H9 (cell line): Measurements from ENCODE around the gene MLPH. TPM values are rescaled to one million over a fixed set of nuclear protein-coding genes. Genes with fewer than 3 reads are reported as not detected.

Experiments used
- DNase-seq: peaks from one replicate; pipeline ENCODE4 v3.0.0-alpha.2; 2017
- H2AFZ ChIP-seq: one replicate; pipeline ENCODE4 v1.6.1; 2013; ENCODE audit warnings: mild to moderate bottlenecking, low read length, control low read depth, moderate library complexity
- H2AK5ac ChIP-seq: 2 replicates; pipeline ENCODE4 v1.6.1; 2013; ENCODE audit warnings: low read length, control low read depth, mixed read lengths; ENCODE audit not compliant: insufficient read length
- H2BK120ac ChIP-seq: one replicate; pipeline ENCODE4 v1.6.1; 2013; ENCODE audit warnings: low read depth, mild to moderate bottlenecking, low read length, control low read depth, inconsistent platforms; ENCODE audit not compliant: poor library complexity, severe bottlenecking
- H2BK12ac ChIP-seq: 2 replicates; pipeline ENCODE4 v1.6.1; 2013; ENCODE audit warnings: low read length, control low read depth, mixed read lengths, low read depth; ENCODE audit not compliant: insufficient read length
- H2BK15ac ChIP-seq: 2 replicates; pipeline ENCODE4 v1.6.1; 2013; ENCODE audit warnings: low read depth, low read length, control low read depth
- H2BK20ac ChIP-seq: one replicate; pipeline ENCODE4 v1.6.1; 2013; ENCODE audit warnings: low read depth, mild to moderate bottlenecking, low read length, control low read depth, inconsistent platforms; ENCODE audit not compliant: poor library complexity, severe bottlenecking
- H2BK5ac ChIP-seq: 2 replicates; pipeline ENCODE4 v1.6.1; 2013; ENCODE audit warnings: low read length, control low read depth, mixed read lengths; ENCODE audit not compliant: insufficient read length
- H3K14ac ChIP-seq: 2 replicates; pipeline ENCODE4 v1.6.1; 2013; ENCODE audit warnings: low read length, control low read depth; ENCODE audit not compliant: insufficient read depth
- H3K18ac ChIP-seq: 2 replicates; pipeline ENCODE4 v1.6.1; 2013; ENCODE audit warnings: low read depth, mild to moderate bottlenecking, mixed read lengths, low read length, control low read depth; ENCODE audit not compliant: insufficient read length
- H3K23ac ChIP-seq: 2 replicates; pipeline ENCODE4 v1.6.1; 2013; ENCODE audit warnings: low read length, control low read depth, mixed read lengths, low read depth; ENCODE audit not compliant: insufficient read length
- H3K23me2 ChIP-seq: 2 replicates; pipeline ENCODE4 v1.6.1; 2013; ENCODE audit warnings: low read depth, mild to moderate bottlenecking, mixed read lengths, low read length, control low read depth; ENCODE audit not compliant: insufficient read length, poor library complexity, severe bottlenecking
- H3K27ac ChIP-seq: 2 replicates; pipeline ENCODE4 v1.5.1; 2013; ENCODE audit warnings: low read length, control low read depth, mixed read lengths, low read depth; ENCODE audit not compliant: insufficient read length
- H3K27me3 ChIP-seq: 2 replicates; pipeline ENCODE4 v1.6.1; 2013; ENCODE audit warnings: low read length, control low read depth, inconsistent platforms; ENCODE audit not compliant: insufficient read depth
- H3K4ac ChIP-seq: 2 replicates; pipeline ENCODE4 v1.6.1; 2013; ENCODE audit warnings: low read depth, mild to moderate bottlenecking, control low read depth, inconsistent platforms, low read length, moderate library complexity
- H3K4me1 ChIP-seq: 2 replicates; pipeline ENCODE4 v1.6.1; 2013; ENCODE audit warnings: low read length, control low read depth, inconsistent platforms; ENCODE audit not compliant: insufficient read depth
- H3K4me2 ChIP-seq: 2 replicates; pipeline ENCODE4 v1.6.1; 2013; ENCODE audit warnings: low read length, control low read depth, mixed read lengths; ENCODE audit not compliant: insufficient read length, insufficient read depth
- H3K56ac ChIP-seq: 2 replicates; pipeline ENCODE4 v1.6.1; 2013; ENCODE audit warnings: low read depth, mild to moderate bottlenecking, mixed read lengths, low read length, control low read depth; ENCODE audit not compliant: insufficient read length
- H3K79me1 ChIP-seq: 2 replicates; pipeline ENCODE4 v1.6.1; 2013; ENCODE audit warnings: low read depth, mild to moderate bottlenecking, moderate library complexity, low read length, control low read depth, inconsistent platforms; ENCODE audit not compliant: insufficient read depth, poor library complexity, severe bottlenecking
- H3K79me2 ChIP-seq: 2 replicates; pipeline ENCODE4 v1.6.1; 2013; ENCODE audit warnings: low read length, control low read depth, inconsistent platforms; ENCODE audit not compliant: insufficient read depth
- H3K9ac ChIP-seq: 2 replicates; pipeline ENCODE4 v1.6.1; 2013; ENCODE audit warnings: low read length, control low read depth, mixed read lengths; ENCODE audit not compliant: insufficient read length; ENCODE audit errors: extremely low read depth
- H3K9me3 ChIP-seq: one replicate; pipeline ENCODE4 v1.6.1; 2013; ENCODE audit warnings: low read depth, low read length, inconsistent platforms; ENCODE audit not compliant: control insufficient read depth
- H3T11ph ChIP-seq: one replicate; pipeline ENCODE4 v1.6.1; 2013; ENCODE audit warnings: mild to moderate bottlenecking, low read length, control low read depth, inconsistent platforms
- H4K20me1 ChIP-seq: one replicate; pipeline ENCODE4 v1.6.1; 2013; ENCODE audit not compliant: control insufficient read depth, insufficient read length, insufficient read depth
- H4K5ac ChIP-seq: 2 replicates; pipeline ENCODE4 v1.6.1; 2013; ENCODE audit warnings: low read depth, mild to moderate bottlenecking, mixed read lengths, low read length, control low read depth; ENCODE audit not compliant: insufficient read length
- H4K8ac ChIP-seq: replicated peaks from 2 replicates; pipeline ENCODE4 v1.6.1; 2013; ENCODE audit warnings: low read length, control low read depth, mixed read lengths, low read depth; ENCODE audit not compliant: insufficient read length
- H4K91ac ChIP-seq: 2 replicates; pipeline ENCODE4 v1.6.1; 2013; ENCODE audit warnings: low read depth, mild to moderate bottlenecking, moderate library complexity, mixed read lengths, low read length, control low read depth; ENCODE audit not compliant: insufficient read length
- H3K27ac Mint-ChIP-seq, 3 experiments: 2 replicates in 2 of 3; 3 replicates in 1 of 3; pipeline ENCODE4 v1.8.0; 2020 to 2021; ENCODE audit warnings: mixed read lengths in 3 of 3, mild to moderate bottlenecking in 1 of 3, moderate library complexity in 1 of 3
- H3K27me3 Mint-ChIP-seq: 2 replicates; pipeline ENCODE4 v1.8.0; 2021; ENCODE audit warnings: low read depth, mild to moderate bottlenecking, moderate library complexity, mixed read lengths
- H3K36me3 Mint-ChIP-seq, 3 experiments: 2 replicates in 2 of 3; 3 replicates in 1 of 3; pipeline ENCODE4 v1.8.0; 2020 to 2021; ENCODE audit warnings: low read depth in 3 of 3, mixed read lengths in 3 of 3; ENCODE audit not compliant: insufficient read depth in 1 of 3
- H3K4me1 Mint-ChIP-seq, 2 experiments: 2 replicates each; pipeline ENCODE4 v1.8.0; 2020; ENCODE audit warnings: mixed read lengths in 2 of 2
- H3K4me3 Mint-ChIP-seq, 2 experiments: 2 replicates in 1 of 2; 3 replicates in 1 of 2; pipeline ENCODE4 v1.8.0; 2020 to 2021; ENCODE audit warnings: mild to moderate bottlenecking in 2 of 2, mixed read lengths in 2 of 2, moderate library complexity in 1 of 2
- H3K9me3 Mint-ChIP-seq, 2 experiments: 2 replicates in 1 of 2; 3 replicates in 1 of 2; pipeline ENCODE4 v1.8.0; 2020; ENCODE audit warnings: mild to moderate bottlenecking in 2 of 2, mixed read lengths in 2 of 2, moderate library complexity in 1 of 2
- WGBS: extraction: QIAGEN DNeasy Blood & Tissue Kit; methylation state at CpG from one replicate; pipeline ENCODE4 v1.1.7; 2013; ENCODE audit warnings: missing lambda C conversion rate, low lambda C conversion rate, mixed read lengths; ENCODE audit not compliant: insufficient read length; ENCODE audit errors: extremely low coverage; 5-methylcytosine and 5-hydroxymethylcytosine counted together
- total RNA-seq: library from RNA; stranded (reverse); gene quantifications from 2 replicates; pipeline ENCODE4 v1.2.1, GENCODE V29; 2021
- TF ChIP-seq, protein P1 (sequence below): fragments of 200-600 bp; sonication (generic); conservative IDR thresholded peaks from 3 replicates; pipeline ENCODE4 v1.8.0; 2021; ENCODE audit warnings: antibody characterized with exemption, mild to moderate bottlenecking

MLPH gene
- total RNA-seq, 1 experiment from 2014 or later = 3.4 TPM

DNA sequence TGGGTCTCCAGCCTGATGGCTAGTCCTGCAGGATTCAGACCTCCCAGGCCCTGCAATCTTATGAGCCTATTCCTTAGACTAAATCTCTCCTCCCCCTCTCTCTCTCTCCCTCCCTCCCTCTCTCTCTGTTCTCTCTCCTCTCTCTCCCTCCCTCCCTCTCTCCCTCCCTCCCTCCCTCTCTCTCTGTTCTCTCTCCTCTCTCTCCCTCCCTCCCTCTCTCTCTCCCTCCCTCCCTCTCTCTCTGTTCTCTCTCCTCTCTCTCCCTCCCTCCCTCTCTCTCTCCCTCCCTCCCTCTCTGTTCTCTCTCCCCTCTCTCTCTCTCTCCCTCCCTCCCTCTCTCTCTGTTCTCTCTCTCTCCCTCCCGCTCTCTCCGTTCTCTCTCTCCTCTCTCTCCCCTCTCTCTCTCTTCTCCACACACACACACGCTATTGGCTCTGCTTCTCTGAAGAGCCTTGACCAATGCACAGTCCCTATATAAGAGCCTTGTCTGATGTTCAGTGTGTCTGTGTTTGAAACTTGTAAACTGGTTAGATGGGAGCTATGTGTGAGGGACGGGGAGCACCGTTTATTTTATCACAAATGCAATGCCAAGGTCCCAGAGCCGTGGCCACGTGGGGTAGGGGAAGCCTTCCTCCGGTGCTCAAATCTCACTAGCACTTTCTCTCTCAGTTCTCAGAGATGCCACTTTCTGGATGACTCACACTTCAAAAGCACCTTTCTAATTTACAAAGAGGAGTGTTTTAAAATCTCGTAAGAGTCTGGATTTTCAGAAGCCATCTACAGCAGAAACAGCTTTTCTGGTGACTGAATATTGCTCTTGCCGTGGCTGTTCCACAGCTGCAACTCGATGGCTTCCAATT is 70.0 kb downstream of the MLPH start:
- Histone ChIP-seq H4K91ac (no peak overlapping the region), H3K27ac (no peak overlapping the region), H3T11ph (no peak overlapping the region), H3K79me1 (no peaks in the 10 kb centered on the region), H3K79me2 (no peaks in the 10 kb centered on the region), H3K23ac (no peak overlapping the region), H2BK15ac (no peak overlapping the region), H4K20me1 (no peaks in the 10 kb centered on the region), H3K14ac (no peak overlapping the region), H2AK5ac (no peak overlapping the region), H2BK12ac (no peak overlapping the region), H3K4ac (no peak overlapping the region), H3K4me1 (no peaks in the 10 kb centered on the region), H3K27me3 (no peaks in the 10 kb centered on the region), H3K9ac (no peak overlapping the region), H4K8ac (no peak overlapping the region), H2BK20ac (no peak overlapping the region), H3K56ac (no peak overlapping the region), H2AFZ (no peak overlapping the region), H2BK120ac (no peak overlapping the region), H3K9me3 (peaks cover 4% of the 10 kb centered on the region), H3K18ac (no peak overlapping the region), H2BK5ac (no peak overlapping the region), H4K5ac (no peak overlapping the region), H3K23me2 (no peaks in the 10 kb centered on the region), H3K4me2 (no peak overlapping the region)
- H3K4me1 Mint-ChIP-seq = no peaks in the 10 kb centered on the region
- no peak overlapping the region for H3K4me3 Mint-ChIP-seq
- H3K9me3 Mint-ChIP-seq = peaks cover 10 to 25% of the 10 kb centered on the region in 2 experiments; a peak in 4 of 5 replicates
- peaks cover 11% of the 10 kb centered on the region for H3K27me3 Mint-ChIP-seq
- H3K27ac Mint-ChIP-seq = no peak overlapping the region
- H3K36me3 Mint-ChIP-seq = peaks cover 6 to 20% (median 8%) of the 10 kb centered on the region in 3 experiments; a peak in 4 of 7 replicates
- DNase-seq = no peak
- TF ChIP-seq, protein P1, sequence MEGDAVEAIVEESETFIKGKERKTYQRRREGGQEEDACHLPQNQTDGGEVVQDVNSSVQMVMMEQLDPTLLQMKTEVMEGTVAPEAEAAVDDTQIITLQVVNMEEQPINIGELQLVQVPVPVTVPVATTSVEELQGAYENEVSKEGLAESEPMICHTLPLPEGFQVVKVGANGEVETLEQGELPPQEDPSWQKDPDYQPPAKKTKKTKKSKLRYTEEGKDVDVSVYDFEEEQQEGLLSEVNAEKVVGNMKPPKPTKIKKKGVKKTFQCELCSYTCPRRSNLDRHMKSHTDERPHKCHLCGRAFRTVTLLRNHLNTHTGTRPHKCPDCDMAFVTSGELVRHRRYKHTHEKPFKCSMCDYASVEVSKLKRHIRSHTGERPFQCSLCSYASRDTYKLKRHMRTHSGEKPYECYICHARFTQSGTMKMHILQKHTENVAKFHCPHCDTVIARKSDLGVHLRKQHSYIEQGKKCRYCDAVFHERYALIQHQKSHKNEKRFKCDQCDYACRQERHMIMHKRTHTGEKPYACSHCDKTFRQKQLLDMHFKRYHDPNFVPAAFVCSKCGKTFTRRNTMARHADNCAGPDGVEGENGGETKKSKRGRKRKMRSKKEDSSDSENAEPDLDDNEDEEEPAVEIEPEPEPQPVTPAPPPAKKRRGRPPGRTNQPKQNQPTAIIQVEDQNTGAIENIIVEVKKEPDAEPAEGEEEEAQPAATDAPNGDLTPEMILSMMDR = no peak
- no CpG with 5 or more reads among the region's 11 CpGs for WGBS
